DOHH2 (cell line): ENCODE results near the gene ECM1.

Experiments
- H3F3A ChIP-seq: fragments of 200-600 bp; sonication (generic), shearing (Covaris generic); 2 replicates; pipeline ENCODE4 v1.6.0; 2016; ENCODE audit warnings: antibody characterized with exemption, mild to moderate bottlenecking; ENCODE audit not compliant: control insufficient read depth, insufficient read depth
- H3K27ac ChIP-seq: fragments of 200-600 bp; sonication (generic); 2 replicates; pipeline ENCODE4 v1.5.1; 2014; ENCODE audit warnings: low read depth, mild to moderate bottlenecking, low read length, moderate library complexity
- H3K27me3 ChIP-seq: fragments of 200-600 bp; sonication (generic); 2 replicates; pipeline ENCODE4 v1.6.1; 2014; ENCODE audit warnings: mild to moderate bottlenecking, low read length, mixed read lengths; ENCODE audit not compliant: control insufficient read depth
- H3K36me3 ChIP-seq: fragments of 200-600 bp; sonication (generic); 2 replicates; pipeline ENCODE4 v1.6.1; 2014; ENCODE audit warnings: mild to moderate bottlenecking, low read length, moderate library complexity, mixed read lengths; ENCODE audit not compliant: control insufficient read depth
- H3K4me1 ChIP-seq: fragments of 200-600 bp; sonication (generic); 2 replicates; pipeline ENCODE4 v1.6.1; 2014; ENCODE audit warnings: mild to moderate bottlenecking, low read length, mixed read lengths; ENCODE audit not compliant: control insufficient read depth
- H3K4me2 ChIP-seq: fragments of 200-600 bp; sonication (generic); 2 replicates; pipeline ENCODE4 v1.6.0; 2014; ENCODE audit warnings: mild to moderate bottlenecking, low read length, moderate library complexity
- H3K4me3 ChIP-seq: fragments of 200-600 bp; sonication (generic); 2 replicates; pipeline ENCODE4 v1.5.1; 2014; ENCODE audit warnings: mild to moderate bottlenecking, low read length, mixed read lengths
- H3K79me2 ChIP-seq: fragments of 200-600 bp; sonication (generic); 2 replicates; pipeline ENCODE4 v1.6.1; 2014; ENCODE audit warnings: mild to moderate bottlenecking, low read length, mixed read lengths; ENCODE audit not compliant: control insufficient read depth
- H3K9me2 ChIP-seq: fragments of 200-600 bp; sonication (generic); replicated peaks from 2 replicates; pipeline ENCODE4 v1.6.1; 2014; ENCODE audit warnings: mild to moderate bottlenecking, low read length, mixed read lengths; ENCODE audit not compliant: control insufficient read depth
- H3K9me3 ChIP-seq: fragments of 200-600 bp; sonication (generic); 2 replicates; pipeline ENCODE4 v1.6.1; 2014; ENCODE audit warnings: antibody characterized with exemption, low read length, mixed read lengths; ENCODE audit not compliant: control insufficient read depth, insufficient read depth
- H4K20me1 ChIP-seq: fragments of 200-600 bp; sonication (generic); 2 replicates; pipeline ENCODE4 v1.6.0; 2014; ENCODE audit warnings: low read depth, mild to moderate bottlenecking, antibody characterized with exemption, low read length, moderate library complexity; ENCODE audit not compliant: control insufficient read depth, insufficient read depth
- EZH2phosphoT487 ChIP-seq: fragments of 200-600 bp; sonication (generic); IDR thresholded peaks from 2 replicates; pipeline ENCODE4 v1.6.1; 2017; ENCODE audit warnings: borderline replicate concordance, mild to moderate bottlenecking, antibody characterized with exemption, low read length, moderate library complexity, mixed read lengths
- TF ChIP-seq, protein P1 (sequence below): fragments of 200-600 bp; sonication (generic); IDR thresholded peaks from one replicate; pipeline ENCODE4 v1.5.1; 2014; ENCODE audit warnings: antibody characterized with exemption, mild to moderate bottlenecking, low read depth, low read length; ENCODE audit not compliant: poor library complexity, severe bottlenecking

ECM1 gene

GRCh38 chr1:150525348-150525747 lies 17.4 kb downstream of the ECM1 start:
- TF ChIP-seq, protein P1, sequence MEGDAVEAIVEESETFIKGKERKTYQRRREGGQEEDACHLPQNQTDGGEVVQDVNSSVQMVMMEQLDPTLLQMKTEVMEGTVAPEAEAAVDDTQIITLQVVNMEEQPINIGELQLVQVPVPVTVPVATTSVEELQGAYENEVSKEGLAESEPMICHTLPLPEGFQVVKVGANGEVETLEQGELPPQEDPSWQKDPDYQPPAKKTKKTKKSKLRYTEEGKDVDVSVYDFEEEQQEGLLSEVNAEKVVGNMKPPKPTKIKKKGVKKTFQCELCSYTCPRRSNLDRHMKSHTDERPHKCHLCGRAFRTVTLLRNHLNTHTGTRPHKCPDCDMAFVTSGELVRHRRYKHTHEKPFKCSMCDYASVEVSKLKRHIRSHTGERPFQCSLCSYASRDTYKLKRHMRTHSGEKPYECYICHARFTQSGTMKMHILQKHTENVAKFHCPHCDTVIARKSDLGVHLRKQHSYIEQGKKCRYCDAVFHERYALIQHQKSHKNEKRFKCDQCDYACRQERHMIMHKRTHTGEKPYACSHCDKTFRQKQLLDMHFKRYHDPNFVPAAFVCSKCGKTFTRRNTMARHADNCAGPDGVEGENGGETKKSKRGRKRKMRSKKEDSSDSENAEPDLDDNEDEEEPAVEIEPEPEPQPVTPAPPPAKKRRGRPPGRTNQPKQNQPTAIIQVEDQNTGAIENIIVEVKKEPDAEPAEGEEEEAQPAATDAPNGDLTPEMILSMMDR, result no peak
- TF ChIP-seq EZH2phosphoT487, result no peak
- no peaks in the 10 kb centered on the region for H3K9me3 ChIP-seq
- H4K20me1 ChIP-seq, result no peaks in the 10 kb centered on the region
- H3K4me2 ChIP-seq, result no peak overlapping the region
- no peak overlapping the region for H3K27ac ChIP-seq
- no peaks in the 10 kb centered on the region; the same call in 1 of the 2 replicates for H3F3A ChIP-seq
- no peaks in the 10 kb centered on the region for H3K27me3 ChIP-seq
- peaks cover 11% of the 10 kb centered on the region for H3K4me1 ChIP-seq
- no peaks in the 10 kb centered on the region for H3K79me2 ChIP-seq
- H3K9me2 ChIP-seq, result no peaks in the 10 kb centered on the region
- no peaks in the 10 kb centered on the region for H3K36me3 ChIP-seq
- no peak overlapping the region for H3K4me3 ChIP-seq

DNA sequence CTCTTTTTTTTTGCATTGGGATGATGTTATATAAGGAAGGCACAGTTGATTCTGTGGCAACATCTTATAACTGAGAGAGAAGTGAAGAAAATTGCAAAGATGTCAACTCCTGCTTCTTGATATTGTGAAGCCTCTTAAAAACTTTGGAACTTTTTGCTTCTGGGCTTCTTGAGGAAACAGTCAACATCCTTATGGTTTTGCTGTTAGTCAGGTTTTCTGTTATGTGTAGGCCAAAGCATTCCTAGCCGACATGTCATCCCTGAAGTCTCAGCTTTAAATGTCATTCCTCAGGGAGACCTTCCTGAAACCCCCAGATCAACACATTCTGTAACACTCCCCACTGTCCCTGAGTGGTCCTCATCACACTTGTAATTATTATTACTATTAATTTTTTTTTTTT lies 20.3 kb downstream of the ECM1 start:
- H3K27ac ChIP-seq, result no peak overlapping the region
- no peaks in the 10 kb centered on the region for H3K79me2 ChIP-seq
- H3K36me3 ChIP-seq, result no peaks in the 10 kb centered on the region
- no peak overlapping the region for H3K4me3 ChIP-seq
- H3K4me1 ChIP-seq, result no peaks in the 10 kb centered on the region
- H4K20me1 ChIP-seq, result no peaks in the 10 kb centered on the region
- no peaks in the 10 kb centered on the region for H3K9me2 ChIP-seq
- no peaks in the 10 kb centered on the region; the same call in 1 of the 2 replicates for H3F3A ChIP-seq
- TF ChIP-seq EZH2phosphoT487, result no peak
- TF ChIP-seq, protein P1, result no peak
- H3K9me3 ChIP-seq, result no peaks in the 10 kb centered on the region
- no peak overlapping the region for H3K4me2 ChIP-seq
- H3K27me3 ChIP-seq, result no peaks in the 10 kb centered on the region

GRCh38 chr1:150529017-150529416 lies 21.1 kb downstream of the ECM1 start:
- Histone ChIP-seq H3K4me2 (no peak overlapping the region), H3K27me3 (no peaks in the 10 kb centered on the region), H3K9me3 (no peaks in the 10 kb centered on the region), H3F3A (no peaks in the 10 kb centered on the region; the same call in 1 of the 2 replicates), H3K4me1 (no peaks in the 10 kb centered on the region), H4K20me1 (no peaks in the 10 kb centered on the region), H3K27ac (no peak overlapping the region), H3K9me2 (no peaks in the 10 kb centered on the region), H3K36me3 (no peaks in the 10 kb centered on the region), H3K79me2 (no peaks in the 10 kb centered on the region), H3K4me3 (no peak overlapping the region)
- no peak for TF ChIP-seq EZH2phosphoT487
- TF ChIP-seq, protein P1, result no peak
